Stimulated activated CD8-positive, alpha-beta memory T cell treated with anti-CD3 and anti-CD28 coated beads, Interleukin-12 subunit alpha, Interleukin-12 subunit beta, amount 100 ng/mL, for 24 hours (primary cell): Measurements from ENCODE around the gene CD151.

Source experiments
- DNase-seq: peaks from one replicate; pipeline ENCODE4 v3.0.0-alpha.2; 2020; ENCODE audit errors: extremely low read depth

Gene CD151

GRCh38 chr11:815675-816432 lies 16.9 kb upstream of the CD151 start:
- no peak for DNase-seq

GRCh38 chr11:816433-816779 lies 16.3 kb upstream of the CD151 start:
- no peak for DNase-seq

- no peak for DNase-seq
Measured at GRCh38 chr11:818396-819128, 14.2 kb upstream of the CD151 start, which contains the start of gene PNPLA2. Gene PNPLA2, plus strand, starts transcription at chr11:818914. Its CDS starts 805 bp downstream, at chr11:819719.

- peak; percentile 79 for DNase-seq
Measured at GRCh38 chr11:819129-819931, 13.4 kb upstream of the CD151 start.

- DNase-seq: peak; percentile 88
Measured at GRCh38 chr11:819943-820649, 12.7 kb upstream of the CD151 start.

GRCh38 chr11:820655-821511 lies 11.9 kb upstream of the CD151 start:
- DNase-seq: no peak

- DNase-seq: no peak
Measured at GRCh38 chr11:821512-822371, 11.0 kb upstream of the CD151 start.

GRCh38 chr11:823441-824291 lies 9.1 kb upstream of the CD151 start:
- no peak for DNase-seq

GRCh38 chr11:824292-824880 lies 8.4 kb upstream of the CD151 start:
- DNase-seq: no peak

GRCh38 chr11:824942-825341 lies 7.8 kb upstream of the CD151 start:
- DNase-seq: no peak

- DNase-seq: no peak
Measured at GRCh38 chr11:825366-826226, 7.2 kb upstream of the CD151 start.

- no peak for DNase-seq
Measured at GRCh38 chr11:826227-826621, 6.5 kb upstream of the CD151 start.

- DNase-seq: no peak
Measured at GRCh38 chr11:826836-827145, 6.0 kb upstream of the CD151 start.

- no peak for DNase-seq
Measured at GRCh38 chr11:827146-827896, 5.4 kb upstream of the CD151 start.

GRCh38 chr11:827897-828192 lies 4.9 kb upstream of the CD151 start, which contains the start of gene CRACR2B:
Gene CRACR2B, plus strand, starts transcription at chr11:827919. Its CDS starts 689 bp downstream, at chr11:828608.
- DNase-seq: no peak

GRCh38 chr11:828506-829175 lies 4.1 kb upstream of the CD151 start:
- no peak for DNase-seq
